ENCODE results near the gene UVRAG. TPM values are rescaled to one million over a fixed set of nuclear protein-coding genes. Genes with fewer than 3 reads are reported as not detected.

The UVRAG gene
- total RNA-seq: 8.8 TPM

DNA sequence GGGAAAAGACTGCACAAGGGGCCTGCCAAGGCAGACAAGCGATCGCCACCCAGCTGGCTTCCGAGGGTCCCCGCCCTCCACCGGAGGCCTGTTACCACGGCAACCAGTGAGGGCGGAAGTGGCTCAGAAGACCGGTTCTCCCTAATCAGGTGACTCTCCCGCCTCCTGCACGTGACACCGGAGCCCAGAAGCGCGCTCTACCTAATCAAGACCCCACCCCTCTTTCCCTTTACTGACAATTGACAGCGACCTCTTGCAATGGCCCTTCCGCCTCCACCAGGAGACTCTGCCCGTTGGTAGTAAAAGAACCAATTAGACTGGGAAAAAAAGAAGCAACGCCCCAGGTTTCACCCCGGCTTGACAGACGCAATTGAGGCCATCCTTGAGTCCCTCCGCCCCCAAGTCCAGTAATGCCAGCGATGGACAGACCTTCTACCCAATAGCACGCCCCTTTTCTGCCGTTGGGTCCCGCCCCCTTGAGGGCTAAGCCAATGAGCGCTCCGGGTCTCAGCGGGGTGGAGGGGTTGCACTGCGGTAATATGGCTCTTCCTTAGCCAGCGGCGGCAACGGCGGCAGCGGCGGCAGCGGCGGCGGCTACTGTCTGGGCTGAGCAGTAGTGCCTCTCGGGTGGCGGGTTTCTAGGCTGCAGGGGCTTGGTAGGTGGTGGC, at the start of gene UVRAG:
TSS of gene UVRAG (plus strand) at position 534 of the 668 bp plus-strand sequence. CDS start 198 bp downstream, outside the sequence.
- ATAC-seq: peak; percentile 97

DNA sequence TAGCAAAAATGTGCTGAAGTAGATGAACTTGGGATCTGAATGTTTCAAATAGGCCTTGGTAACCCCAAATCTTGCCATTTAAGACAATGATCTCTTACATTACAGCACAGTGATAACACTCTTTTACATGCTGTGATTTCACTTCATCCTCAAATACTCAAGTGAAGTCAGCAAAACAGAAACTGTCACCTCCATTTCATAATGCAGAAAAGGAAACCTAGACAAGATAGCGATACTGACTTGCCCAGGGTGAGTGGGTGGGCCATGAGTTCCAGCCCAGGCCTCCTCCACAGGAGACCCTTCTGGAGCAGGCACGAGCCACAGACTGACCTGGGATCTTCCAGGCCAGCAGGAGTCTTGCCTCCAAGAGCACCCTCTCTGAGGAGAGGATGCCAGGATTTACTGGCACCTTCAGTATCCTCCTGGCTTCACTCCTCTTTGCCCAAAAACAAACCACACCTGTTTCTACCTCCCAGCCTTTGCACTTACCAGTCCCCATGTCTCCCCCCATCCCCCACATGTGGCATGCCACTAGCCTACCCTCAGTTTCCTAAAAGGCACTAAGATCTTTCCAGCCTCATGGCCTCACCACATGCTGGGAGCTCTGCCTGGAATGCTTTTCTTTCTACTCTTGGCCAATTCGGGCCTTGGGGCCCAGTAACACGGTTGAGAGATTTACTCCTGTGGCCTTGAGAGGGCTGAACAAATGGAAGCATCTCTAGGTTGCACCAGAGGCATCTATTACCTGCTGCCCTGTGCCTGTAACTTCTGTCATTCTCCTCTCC, 48.4 kb upstream of the UVRAG start:
- ATAC-seq: no peak

GRCh38 chr11:75767228-75767572, 47.8 kb upstream of the UVRAG start:
- ATAC-seq: no peak

- no peak for ATAC-seq
Measured at GRCh38 chr11:75767793-75768111, 47.3 kb upstream of the UVRAG start.

DNA sequence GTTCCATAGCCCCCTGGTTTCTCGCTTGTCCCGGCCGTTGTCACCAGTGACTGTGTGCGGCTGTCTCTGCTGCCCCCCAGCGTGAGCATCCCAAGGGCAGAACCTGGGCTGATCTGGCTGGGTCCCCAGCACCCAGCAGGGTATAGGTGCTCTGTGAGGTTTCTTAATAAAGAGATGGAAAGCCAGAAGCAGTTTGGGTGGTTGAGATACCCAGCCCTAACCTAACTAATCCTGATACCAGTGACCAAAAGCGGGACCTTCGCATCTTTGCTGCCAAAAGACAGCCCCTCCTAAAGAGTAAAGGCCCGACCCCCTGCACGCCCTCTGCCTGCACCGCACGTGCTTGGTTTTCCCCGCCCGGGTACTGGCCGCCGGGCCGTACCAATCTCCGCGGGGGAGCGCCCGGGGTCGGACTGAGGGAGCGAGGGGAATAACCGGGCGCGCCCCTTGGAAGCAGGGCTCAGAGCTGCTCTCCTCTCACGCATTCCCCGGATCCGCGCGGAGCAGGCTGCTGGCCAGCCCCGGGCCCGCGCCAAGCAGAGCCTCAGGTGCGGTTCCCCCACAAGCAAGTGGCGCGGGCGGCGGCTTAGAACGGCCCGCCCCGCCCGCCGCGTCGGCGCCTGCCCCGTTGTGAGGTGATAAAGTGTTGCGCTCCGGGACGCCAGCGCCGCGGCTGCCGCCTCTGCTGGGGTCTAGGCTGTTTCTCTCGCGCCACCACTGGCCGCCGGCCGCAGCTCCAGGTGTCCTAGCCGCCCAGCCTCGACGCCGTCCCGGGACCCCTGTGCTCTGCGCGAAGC, 46.7 kb upstream of the UVRAG start, which contains the start of gene DGAT2:
TSS of gene DGAT2 (plus strand) at position 667 of the 797 bp plus-strand sequence. CDS start 214 bp downstream, outside the sequence.
- peak; percentile 66 for ATAC-seq

- ATAC-seq: peak; percentile 47
Measured at GRCh38 chr11:75768909-75769771, 45.9 kb upstream of the UVRAG start.

GRCh38 chr11:75770102-75770501, 44.9 kb upstream of the UVRAG start:
- ATAC-seq: no peak

- ATAC-seq: peak; percentile 53
Measured at GRCh38 chr11:75771646-75772410, 43.2 kb upstream of the UVRAG start.

DNA sequence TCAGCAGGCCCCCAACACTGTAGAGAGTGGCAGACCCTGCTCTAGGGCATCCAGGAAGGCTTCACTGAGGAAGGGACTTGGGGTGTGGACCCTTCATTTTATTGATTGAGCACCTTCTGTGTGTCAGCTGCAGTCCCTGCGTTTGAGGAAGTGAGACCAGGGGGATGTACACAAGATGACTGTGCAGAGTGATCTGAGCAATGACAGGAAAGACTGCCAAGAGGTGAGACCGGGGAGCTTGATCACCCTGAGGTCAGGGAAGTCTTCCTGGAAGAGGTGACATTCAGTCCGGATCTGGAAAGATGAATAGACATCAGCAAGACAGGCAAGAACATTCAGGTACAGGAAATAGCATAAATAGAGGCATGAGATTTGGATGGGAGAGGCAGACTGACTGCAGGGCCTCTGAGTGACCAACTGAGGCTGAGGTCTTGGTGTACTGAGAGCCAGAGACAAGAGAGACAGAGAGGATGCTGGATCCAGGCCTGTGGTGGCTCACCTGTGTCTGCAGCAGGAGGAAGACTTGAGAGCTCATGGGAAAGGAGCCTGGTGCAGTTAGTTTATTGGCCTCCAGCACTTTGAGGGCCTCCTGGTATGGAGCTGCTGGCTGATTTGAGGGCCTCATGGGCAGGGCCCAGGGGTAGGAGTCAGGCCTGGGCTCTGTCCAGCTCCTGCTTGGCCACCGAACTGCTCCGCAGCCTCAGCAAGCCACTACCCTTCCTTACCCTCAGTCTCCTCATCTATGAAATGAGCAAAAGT, 41.2 kb upstream of the UVRAG start:
- ATAC-seq: peak; percentile 56

GRCh38 chr11:75775056-75775455, 40.0 kb upstream of the UVRAG start:
- ATAC-seq: no peak

DNA sequence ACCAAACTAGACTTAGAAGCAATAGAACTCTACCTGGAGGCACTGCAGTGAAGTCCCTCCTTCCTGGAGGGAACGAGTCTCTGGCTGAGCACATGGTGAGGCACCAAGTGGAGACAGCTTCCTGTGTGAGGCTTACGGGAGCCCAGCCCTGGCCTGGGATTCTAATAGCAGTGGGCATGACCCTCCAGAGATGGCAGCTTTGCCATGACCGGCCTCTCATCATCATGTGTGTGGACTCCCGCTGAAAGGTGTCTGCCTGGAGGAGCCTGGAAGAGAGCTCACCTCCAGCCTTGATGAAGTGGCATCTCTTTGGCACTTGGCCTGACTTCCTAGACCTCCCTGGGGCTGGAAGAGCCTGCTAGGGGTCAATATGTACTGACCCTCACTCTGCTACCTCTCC, 38.5 kb upstream of the UVRAG start:
- no peak for ATAC-seq

DNA sequence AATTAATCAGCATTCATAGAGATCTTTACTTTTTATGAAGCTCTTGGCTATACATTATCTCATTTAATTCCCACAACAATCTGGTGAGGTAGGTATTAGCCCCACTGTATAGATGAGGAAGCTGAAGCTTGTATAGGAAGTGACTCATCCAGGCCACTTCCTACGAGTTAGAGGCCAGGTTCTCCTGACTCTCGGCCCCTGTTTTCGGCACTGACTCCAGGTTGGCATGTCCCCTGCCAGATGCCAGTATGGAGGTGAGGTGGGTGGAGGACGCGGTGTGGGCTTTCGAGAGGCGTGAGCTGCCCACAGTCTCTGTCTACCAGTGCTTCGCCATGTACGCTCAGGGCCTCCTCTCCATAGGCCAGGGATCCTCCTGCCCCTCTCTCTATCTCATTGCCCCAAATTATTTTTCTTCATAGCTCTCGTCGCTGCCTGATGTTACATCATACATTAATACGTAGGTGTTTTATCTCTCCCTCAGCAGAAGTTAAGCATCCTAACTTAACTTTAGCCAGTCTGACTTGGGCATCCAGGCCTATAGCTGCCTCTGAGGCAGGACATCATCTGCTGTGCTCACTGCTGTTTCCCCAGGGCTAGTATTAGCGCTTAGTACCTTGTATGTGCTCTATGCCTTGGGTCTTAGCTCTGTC, 37.4 kb upstream of the UVRAG start:
- peak; percentile 26 for ATAC-seq

- no peak for ATAC-seq
Measured at GRCh38 chr11:75778962-75779361, 36.0 kb upstream of the UVRAG start.

DNA sequence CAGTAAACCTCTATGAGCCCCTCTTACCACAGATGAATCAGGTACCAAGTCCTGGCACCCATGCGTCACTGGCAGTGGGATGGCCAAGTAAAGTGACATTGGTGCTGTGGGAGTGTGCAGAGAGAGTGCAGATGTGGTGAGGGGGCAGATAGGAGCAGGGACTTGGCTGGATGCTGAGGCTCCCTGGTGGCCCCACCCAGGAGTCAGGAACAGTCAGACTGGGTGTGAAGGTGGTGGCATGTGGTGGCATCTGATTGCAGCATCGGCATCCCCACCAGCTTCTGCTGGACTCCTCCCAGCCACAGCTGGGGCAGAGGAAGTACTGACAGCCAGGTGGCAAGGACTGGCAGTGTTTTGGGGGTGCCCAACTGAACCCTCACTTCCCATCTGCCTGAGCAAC, 35.0 kb upstream of the UVRAG start:
- ATAC-seq: no peak

- ATAC-seq: no peak
Measured at GRCh38 chr11:75780888-75781287, 34.1 kb upstream of the UVRAG start.

DNA sequence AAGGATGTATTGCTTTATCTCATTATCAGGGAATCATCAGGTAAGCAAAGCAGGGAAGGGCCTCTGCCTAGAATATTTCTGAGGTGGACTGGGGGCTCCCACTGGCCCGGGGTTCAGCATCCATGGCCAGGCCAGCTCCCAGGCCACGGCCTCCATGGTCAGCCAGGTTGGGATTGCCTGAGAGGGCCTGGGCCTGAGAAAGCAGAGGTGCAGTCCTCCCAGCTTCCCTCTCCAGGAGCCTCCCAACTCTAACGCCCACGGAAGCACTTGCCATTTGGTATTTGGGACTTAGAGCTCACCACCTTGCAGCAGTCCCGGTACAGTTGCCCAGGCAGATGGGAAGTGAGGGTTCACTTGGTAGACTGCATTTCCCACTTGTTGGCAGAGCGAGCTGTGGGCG, 33.7 kb upstream of the UVRAG start:
- ATAC-seq: no peak

GRCh38 chr11:75781831-75782230, 33.2 kb upstream of the UVRAG start:
- ATAC-seq: no peak

DNA sequence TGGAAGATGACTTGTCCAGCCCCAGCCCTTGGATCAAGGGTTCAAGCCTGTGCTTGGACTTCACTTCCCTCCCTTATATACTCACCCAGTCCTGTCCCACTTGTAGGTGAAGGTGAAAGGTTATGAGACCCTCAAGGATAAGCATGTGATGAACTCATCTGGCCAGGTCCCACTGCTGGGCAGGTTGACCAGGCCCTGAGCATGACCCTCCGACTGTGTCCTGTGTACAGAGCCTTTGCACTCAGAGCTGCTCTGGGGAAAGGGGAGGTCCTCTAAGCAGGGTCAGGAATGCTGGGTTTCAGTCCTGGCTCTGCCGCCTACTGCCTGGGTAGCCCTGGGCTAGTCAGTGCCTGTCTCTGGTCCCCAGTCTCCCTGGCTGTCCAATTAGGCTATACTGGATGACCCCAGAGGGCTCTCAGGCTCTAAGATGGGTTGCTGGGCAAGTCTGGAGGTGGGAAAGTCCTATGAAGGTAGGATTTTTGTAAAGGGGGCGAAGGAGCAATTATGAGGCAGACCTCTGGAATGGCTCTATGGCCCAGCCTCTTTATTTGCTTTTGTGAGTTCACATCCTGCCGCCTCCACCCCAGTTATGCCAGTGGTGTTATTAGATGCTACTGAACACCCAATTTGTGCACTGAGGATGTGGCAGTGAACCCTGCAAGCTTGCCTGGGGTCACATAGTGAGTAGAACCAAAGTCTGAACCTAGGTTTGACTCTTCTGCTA, 32.3 kb upstream of the UVRAG start:
- no peak for ATAC-seq

DNA sequence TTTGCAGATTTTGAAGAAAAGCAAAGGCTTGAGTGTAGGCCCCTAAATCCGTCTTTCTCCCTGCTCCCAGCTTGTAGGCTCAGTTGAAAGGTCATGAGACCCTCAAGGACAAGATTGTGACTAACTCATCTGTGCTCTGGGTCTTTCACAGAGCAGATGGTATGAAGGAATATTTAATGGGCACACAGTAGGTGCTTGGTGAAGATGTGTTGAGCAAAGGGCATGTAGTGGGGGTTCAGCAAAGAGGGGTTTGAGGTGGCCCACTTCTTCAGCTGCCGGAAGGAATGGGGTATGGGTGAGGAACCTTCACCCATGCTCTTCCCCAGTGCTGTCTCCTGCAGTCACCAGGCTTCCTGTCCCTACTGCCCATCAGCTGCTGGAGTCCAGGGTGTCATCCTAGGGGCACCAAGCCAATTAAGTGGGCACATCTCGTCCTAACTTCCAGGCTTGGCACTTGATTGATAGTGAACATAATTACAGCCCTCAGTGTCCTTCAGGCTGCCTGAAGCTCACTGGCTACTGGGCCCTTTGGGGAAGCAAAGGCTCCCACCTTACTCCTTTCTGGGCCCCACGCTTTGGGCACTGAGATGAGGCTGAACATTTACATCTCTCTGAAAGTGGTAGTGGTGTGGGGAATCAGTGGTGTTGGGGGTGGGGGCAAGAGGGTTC, 31.5 kb upstream of the UVRAG start:
- ATAC-seq: no peak
